DMS53 (cell line): ENCODE results near the gene MVK.

ENCODE experiments used
- DNase-seq: peaks from one replicate; lab custom pipeline; 2025; lab: John Stamatoyannopoulos, UW

Gene MVK

DNA sequence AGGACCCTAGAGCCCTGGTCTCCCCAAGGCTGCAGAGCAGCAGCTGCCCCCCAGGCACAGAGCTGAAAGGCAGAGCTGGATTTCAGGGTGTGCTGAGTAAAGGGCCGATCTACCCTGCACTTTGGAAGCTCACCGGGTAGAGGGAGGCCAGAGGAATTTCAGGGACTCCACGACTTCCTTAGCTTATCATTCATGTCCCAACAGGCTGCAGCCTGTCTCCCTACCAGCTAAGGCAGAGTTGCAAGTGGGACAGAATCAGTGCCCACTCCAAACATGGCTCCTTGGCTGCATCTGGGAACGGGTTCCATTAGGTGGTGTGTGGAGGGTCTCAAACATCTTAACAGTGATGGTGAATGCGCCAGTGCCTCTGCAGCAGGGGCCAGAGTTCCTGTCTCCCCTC, 27.8 kb upstream of the MVK start:
- no peak for DNase-seq

DNA sequence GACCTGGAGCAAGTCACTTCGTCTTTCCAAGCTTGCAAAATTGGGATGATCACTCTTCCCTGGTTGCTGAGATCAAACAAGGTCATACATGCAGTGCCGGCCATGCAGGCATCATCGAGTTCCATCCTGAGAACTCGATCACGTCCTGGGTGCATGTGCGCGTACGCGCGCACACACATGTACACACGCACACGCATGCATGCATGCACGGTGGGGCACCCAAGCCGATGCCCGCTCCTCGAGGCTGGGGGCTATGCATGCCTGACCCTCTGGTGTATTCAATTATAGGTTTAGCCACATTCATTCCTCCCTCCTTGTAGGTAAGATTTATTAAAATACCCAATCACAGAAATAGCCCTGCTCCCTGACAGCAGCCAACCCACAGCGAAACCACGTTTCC, 26.3 kb upstream of the MVK start:
- no peak for DNase-seq

DNA sequence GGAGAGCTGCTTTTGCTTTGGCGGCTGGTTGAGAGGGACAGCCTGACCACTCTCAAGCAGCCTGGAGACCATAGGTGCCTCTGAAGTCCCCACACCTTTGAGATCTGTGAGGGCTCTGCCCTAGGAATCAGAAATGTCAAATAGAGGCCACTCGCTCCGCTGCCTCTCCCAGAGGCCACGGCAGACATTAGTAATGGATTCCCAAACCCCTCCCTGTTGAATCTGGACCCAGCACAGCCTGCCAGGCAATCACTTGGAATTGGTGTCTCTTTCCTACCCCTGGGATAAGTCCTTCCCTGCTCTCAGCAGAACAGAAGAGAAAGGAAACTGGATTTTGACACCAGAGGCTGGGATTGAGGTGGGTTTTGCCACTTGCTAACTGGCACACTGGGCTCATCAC, 25.3 kb upstream of the MVK start:
- DNase-seq = no peak

DNA sequence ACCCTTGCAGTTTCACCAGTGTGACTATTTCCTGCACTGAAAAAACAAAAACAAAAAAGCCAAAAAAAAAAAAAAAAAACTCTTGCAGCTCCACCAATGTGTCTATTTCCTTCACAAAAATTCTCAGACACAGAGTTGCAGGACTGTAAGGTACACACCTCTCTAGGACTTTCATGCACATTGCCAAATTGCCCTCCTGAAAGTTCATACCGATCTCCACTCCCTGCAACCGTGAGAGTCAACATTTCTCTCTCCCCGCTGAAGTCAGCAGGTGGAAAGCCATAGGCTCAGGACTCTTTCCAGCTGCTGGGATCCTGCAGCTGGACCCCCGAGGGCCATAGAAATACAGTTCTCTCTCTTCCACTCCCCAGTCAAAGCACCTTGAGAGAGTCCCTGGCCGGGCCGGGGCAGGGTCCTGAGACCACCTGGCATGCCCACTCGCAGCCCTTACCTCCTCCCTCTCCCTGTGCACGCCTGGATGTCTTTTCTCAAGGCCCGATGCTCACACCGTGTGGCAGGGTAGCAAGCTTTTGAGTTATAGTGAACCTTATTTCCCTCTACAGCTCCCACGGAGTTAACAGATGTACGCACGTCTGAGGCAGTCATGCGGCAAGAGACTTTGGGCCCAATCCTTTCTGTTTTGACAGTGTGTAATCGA, 23.9 kb upstream of the MVK start:
- DNase-seq = no peak

DNA sequence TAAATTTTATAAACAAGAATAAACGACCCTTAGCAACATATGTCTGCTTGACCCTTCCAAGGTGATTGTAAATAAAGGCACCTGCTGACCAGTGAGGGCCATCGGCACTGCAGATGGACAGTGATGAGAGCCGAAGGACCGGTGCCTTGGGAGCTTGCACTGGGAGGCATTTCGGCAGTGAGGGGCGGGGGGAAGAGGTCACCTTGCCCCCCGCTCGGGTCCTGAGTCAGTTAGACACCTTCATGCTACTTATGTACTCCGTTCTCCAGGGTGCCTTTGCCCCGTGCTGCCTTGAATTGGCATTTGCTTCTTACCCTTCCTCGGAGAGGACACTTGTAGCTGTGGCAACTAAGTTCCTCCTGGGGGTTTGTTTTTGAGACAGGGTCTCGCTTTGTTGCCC, 23.3 kb upstream of the MVK start:
- DNase-seq = no peak

DNA sequence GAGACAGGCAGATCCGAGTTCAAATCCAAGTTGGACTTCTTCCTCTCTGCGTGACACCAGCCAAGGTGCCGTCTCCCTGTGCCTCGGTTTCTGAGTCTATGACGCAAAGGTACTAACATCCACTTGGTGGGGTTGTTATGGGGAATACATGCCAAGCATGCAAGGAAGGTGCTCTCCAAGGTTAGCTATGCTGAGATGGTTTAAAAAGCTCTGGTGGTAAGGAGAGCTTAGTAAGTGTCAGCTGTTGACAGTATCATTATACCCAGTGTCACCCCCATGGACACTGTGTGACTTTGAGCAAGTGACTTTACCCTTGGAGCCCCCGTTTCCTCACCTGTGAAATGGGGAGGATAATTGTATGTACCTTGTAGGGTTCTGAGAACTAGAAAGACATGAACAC, 22.5 kb upstream of the MVK start:
- DNase-seq = no peak

DNA sequence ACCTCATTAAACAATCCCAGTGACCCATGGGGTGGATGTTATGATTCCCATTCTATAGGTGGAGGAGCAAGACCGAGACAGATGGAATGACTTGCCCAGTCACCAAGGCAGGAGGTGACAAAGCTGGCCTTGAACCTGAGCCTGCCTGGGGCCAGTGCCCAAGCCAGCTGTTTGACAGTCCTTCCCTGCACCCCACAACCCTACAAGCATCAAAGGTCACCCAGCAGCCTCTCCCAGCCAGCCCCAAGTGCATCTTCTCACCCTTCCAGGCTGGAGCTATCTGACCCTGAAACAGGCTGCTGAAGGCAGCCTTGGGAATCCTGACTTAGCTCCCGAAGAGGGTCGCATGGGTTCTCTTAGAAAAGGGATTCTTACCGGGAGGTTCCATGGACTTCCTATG, 20.6 kb upstream of the MVK start:
- no peak for DNase-seq

DNA sequence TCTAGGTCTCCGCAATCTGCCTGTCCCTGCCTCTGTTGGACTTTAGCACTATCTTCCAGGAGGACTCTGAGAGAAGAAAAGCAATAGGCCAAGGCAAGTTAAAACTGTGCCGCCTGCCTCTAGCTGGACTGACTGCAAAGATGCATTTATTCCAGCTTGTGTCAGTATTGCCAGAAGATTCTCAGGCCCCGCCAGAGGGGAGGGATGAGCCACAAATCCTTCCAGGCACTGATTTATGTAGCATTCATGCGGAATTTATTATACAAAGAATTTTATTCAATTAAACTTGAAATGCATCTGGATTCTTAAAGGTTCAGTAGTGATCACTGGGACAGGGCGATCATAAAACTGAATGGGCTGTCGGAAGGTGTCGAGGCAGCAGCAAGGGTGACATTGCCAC, 20.1 kb upstream of the MVK start:
- DNase-seq = no peak

DNA sequence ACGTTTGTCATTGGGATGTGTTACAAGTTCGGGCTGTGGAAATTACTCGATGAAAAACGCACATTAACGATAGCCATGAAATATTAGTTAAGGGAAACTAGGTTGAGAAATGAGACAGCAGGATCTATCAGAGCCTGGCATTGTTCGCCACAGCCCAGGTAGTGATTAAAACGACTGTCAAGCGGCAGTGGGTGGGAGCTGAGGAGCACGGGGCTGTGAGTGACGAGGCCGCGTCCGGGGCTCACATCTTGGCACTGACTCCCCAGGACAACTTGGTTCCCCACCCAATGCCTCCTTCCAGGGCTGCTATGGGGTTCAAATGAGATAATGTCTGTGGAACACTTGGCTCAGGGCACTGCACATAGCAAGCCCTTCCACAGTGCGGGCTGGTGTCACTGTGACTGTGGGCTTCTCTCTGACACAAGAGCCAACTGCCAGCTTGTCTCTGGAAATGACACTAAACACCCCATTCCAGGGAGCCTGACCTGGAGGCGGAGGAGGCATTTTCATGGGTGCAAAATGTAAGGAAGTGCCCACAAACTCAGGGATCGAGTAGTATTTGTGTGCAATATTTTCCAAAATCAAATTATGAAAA, 19.6 kb upstream of the MVK start:
- no peak for DNase-seq

DNA sequence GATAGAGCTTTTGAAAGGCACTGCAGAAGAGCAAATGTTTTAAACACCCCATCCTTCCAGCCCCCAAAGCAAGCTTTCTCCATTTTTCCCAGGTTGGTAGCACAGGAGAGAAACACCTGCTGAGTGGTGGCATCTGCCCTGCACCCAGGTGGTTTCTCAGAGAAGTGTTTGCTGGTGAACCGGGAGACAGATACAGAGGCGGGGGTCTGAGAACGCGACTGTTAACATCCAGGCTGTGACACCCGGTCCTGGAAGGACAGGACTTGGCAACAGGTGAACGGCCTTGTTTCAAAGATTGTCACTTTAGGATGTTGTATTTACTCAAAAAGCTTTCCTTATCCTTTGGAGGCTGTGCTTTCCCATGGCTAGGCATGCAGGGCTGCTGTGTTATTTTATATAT, 18.8 kb upstream of the MVK start:
- peak; percentile 64 for DNase-seq

DNA sequence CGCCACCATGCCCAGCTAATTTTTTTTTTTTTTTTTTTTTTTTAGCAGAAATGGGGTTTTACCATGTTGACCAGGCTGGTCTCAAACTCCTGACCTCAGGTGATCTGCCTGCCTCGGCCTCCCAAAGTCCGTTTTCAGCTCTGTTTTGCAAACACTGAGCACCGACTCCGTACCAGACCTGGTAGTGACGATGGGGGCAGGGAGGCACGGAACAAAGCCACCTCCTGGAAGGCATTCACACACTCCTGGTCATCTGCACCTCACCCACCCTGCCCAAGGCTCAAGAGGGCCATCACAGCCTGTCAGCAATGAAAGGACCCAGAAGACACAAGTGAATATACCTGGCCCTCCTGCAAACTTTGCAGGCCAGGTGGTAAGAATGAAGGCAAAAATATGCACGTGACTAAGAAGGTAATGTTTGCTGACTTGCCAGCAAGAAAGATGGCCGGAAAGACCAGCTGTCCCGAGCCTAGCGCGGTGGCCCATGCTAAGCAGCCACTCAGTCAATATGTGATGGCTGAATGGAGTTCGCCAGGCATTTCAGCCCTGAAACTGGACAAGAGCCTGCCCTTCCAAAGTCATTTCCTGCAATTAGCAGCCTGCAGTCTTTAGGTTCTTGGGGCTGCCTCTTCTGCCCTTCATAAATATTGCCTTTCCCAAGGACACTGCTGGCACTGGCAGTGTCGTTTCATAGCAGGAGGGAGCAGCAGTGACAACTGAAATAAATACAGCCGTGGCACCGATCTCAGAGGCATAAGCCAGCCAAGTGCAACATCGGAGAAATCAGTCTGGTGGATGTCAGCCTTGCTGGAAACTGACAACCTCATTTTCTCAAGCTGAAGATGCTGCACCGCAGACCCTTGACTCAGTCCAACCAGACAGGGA, 17.9 kb upstream of the MVK start:
- peak; percentile 82 for DNase-seq

DNA sequence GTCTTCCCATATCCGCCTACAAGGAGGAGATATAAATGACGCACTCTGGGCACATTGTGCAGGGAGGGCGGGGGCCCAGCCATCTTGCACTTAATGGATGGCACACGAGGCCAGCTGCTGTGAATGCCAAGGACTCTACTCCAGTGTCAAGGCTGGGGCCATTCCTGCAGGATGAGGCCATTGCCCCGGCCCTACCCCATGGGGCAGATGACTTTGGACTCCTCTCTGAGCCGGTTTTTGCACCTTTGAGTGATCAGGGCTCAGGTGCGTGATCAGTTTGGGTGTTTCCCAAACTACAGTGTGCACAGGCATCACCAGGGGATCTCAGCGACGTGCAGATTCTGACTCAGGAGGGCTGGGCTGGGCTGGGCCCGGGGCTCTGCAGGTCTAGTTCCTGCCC, 16.4 kb upstream of the MVK start:
- DNase-seq = no peak

DNA sequence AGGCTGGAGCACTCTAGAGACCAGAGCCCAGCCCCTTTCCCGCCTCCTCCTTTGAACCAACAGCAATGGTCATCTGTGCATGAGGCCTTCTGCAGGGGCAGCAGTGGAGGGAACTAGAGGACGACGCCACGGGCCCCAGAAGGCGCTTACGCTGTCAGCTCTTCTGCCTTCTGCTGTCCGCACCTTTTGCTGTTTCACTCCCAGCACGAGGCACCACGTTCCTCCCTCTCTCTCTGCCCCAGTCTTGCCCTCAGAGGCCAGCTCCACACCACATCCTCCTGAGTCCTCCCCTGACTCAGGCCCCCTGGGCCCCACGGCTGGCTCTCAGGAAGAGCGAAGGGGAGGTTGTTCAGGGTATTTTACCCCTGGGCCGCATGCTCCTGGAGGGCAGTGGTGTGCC, 15.8 kb upstream of the MVK start:
- DNase-seq = no peak

DNA sequence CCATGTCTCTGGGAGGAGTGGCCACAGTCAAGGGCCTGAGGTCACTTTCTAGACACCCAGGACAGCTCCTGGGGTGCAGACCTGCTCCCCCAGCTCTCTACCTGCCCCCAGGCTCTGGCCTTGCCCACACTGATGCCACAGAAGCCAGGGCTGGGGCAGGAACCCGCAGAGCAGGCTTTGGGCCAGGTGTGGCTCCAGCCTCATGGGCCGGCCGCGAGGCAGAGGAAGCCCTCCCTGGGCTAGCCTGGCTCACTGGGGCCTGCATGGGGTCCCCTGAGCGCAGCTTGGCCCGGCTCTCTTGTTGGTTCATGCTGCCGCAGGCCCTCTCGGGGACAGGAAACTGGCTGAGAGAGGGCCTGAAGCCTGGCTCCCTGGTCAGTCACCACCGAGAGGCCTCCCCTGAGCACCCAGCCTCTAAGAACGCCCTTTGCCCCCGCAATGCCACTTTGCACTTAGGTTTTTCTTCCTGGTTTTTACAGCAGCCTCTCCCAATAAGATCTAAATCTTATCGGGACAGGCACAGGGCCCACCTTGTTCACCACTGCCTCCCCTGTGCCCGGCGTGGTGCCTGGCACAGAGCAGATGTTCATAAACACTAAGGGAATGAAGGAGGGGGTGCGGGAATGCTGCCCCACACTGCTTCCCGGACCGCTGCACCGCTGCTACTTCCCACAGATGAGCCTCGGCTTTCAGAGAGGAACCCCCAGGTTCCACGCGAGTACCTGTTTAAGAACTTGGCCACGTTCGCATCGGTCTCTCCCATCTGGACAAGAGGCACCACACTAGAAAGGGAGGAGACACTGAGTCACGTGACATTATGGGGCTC, 15.0 kb upstream of the MVK start:
- DNase-seq = no peak

DNA sequence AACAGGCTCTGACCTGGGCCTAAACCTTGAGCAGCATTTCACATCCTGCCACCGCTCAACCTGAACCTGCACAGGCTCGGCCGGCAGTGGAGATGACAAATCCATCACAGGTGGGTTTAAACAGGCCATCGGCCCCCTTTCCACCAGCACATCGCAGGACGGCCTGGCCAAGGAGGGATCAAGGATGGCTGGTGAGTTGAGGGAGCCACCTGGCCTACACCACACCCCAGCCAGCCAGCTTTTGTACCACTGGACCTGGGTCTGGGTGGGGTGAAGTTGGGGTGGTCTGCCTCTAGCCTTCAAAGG, 14.4 kb upstream of the MVK start:
- no peak for DNase-seq

DNA sequence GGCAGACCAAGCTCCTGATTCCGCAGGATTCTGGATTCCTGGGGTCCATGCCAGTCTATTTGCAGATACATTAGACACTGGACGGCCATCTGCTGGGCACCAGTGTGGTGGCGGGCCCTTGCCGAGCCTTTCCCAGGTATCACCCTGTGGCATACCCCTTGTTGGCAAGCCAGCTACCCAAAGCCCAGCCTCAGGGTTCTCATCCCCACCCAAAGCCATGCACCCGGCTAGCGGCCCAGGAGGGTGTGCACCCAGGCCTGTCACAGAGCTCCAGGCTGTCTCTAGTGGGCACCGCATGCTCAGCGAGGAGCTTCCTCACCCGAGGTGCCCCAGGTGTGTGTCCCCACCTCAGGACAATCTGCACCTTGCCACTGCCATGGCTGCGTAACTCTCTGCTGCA, 14.0 kb upstream of the MVK start:
- no peak for DNase-seq

DNA sequence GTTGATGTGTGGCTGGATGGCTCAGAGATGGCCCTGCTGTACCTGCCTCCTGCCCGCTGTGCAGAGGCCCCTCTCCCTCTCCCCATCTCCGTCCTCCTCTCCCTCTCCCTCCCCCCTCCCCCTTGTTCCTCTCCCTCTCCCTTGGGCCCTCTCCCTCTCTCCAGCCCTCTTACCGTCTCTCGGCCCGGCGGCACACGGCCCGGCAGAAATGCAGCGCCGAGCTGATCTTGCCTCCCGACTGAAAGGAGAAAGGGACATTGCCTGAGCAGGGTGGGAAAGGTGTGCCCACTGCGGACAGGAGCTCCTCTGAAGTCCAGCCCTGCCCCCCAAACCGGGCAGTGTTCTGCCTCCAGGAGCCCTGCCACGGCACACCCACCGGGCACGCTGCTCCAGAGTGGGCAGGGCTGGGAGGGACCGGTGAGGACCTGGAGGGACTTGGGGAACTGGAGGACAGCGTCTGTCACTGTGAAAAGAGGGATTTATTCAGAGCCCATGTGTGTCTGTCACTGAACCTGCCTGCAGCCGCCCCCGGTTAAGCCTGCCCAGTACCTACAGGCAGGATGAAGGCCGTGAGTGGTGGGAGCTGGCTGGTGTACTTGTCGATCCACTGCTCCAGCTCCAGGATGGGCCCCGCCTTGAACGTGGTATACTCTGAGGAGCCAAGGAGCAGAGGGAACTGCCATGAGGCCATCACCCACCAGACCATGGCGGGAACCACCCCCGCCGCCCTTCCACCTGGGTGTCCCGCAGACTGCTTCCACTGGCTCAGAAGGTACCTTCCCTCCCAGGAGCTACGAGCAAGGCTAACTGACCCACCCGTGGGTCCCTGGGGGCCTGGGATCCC, 12.5 kb upstream of the MVK start:
- no peak for DNase-seq

DNA sequence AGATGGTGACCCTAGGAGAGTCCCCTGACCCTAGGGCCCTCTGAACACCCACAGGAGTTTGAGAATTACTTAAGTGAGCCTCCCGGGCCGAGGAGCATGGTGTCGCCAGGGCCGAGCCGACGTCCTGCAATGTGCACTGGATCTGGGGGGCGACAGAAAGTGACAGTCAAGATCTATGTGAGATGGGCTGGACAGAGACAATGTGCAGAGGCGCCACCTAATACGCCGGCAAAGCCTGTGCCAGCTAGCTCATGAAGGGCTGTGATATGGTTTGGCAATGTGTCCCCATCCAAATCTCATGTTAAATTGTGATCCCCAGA, 11.9 kb upstream of the MVK start:
- DNase-seq = no peak

DNA sequence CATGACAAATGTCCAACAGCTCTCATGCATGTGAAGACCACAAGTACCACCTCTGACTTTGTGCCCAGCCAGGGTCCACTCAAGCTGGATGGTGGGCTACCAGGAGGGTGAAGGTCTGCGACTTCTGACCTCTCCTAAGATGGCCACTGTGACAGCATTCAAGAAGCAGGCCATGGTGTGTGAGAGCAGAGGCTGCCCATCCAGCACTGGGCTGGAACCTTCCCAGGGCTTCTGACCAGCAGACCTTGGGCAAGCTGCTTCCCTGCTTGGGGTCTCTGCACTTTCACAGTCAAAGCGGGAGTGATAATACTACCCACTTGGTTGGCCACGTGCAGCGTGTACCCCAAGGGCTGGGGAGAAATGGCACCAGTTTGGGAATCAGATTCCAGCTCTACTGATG, 10.7 kb upstream of the MVK start:
- no peak for DNase-seq

DNA sequence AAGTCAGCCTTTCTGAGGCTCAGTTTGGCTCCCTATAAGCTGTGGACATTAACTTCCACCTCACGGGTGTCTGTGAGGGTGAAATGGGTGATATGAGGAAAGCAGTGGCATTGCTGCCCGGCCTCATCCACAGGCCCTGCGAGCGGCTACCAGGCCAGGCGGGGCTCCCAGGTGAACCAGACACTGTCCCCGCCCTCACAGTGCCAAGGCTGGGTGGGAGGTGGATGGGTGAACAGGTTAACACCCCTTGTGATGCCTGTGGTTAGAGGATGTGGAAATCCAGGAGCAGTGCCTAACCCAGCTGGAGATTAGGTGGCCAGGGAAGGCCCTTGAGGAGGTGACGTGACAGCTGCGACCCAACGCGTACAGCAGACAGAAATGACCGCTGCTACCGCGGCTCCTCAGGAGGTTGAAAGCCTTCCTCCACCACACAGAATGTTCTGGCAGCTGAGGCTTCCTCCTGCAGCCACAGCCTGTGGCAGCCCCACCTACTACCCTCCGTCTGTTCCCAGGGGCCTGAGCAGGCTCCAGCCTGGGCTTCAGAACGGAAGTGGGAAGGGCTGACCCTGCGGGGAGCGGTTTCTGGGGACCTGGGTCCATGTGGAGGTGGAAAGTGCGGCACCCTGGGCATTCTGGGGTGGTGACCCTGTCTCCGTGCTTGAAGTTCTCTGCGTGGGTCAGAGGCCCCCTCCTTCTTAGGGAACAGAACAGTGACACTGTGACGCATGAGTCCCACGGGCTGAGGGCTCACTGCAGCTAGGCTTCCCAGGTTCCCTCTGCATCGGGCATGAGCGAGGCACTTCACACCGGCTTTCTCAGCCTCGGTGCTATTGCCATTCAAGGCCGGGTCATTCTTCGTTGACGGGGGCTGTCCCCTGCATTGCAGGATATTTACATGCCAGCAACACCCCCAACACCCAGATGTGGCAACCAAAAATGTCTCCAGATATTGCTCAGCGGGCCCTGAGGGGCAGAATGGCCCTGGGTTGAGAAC, 10.0 kb upstream of the MVK start:
- DNase-seq = no peak

DNA sequence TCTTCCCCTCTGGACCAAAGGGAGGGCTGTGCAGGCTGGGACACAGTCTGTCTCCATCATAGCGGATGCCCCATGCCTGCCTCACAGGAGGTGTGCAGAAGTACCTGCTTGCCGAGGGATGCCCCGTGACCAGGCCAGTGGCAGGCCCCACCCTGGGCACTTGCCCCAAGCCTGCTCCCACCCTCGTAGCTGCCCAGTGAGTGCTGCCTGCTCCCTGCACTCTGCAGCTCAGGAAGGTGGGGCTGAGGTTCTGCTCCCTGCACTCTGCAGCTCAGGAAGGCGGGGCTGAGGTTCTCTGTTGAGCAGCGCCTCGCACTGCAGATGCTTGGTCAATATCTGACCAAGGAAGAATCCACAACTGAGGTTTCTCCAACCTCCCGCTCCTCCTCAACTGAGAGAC, 7.2 kb upstream of the MVK start:
- no peak for DNase-seq
